Right hindlimb (tissue), 1 donor: Measurements from ENCODE around the gene SLC10A1.
"Not testable (repeated sequence)": the region's sequence is repeated elsewhere in the genome, so short reads cannot be mapped to it uniquely, and the experiment has no call there.

ENCODE experiments used
- DNase-seq: peaks from one replicate; pipeline ENCODE4 v3.0.0-alpha.2; 2018

The SLC10A1 gene

DNA sequence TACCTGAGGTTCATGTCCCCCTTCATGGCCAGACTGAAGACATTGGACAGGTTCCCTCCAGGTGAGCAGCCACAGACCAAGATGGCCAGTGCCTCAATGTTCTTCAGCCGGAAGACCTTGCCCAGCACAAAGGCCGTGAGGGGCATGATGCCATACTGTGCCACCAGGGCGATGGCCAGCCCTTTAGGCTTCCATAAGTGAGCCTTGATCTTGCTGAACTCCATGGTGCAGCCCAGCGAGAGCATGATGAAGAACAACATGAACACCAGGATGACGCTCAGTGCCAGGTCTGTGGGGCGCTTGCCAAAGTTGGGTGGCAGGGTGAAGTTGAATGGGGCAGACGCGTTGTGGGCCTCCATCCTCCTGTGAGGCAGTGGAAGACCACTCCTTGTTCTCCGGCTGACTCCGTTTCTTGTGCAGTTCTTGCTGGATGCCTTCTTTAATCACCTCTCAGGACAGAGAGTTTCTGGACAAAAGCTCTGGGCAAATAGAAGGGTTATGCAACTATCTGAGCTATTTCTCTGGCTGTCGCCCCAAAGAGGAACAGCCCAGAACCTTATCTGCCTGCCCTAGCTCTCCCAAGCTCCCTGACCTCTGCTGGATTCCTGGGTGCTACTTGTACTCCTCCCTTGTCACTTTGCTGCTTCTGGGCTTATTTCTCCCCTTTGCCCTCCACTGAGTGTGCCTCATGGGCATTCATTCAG, at the start of gene SLC10A1:
TSS of gene SLC10A1 (minus strand) at position 445 of the 704 bp plus-strand sequence. CDS start at position 359, 86 bp downstream.
- DNase-seq, result no peak

GRCh38 chr14:69845787-69846186, 48.7 kb upstream of the SLC10A1 start:
- no peak for DNase-seq

GRCh38 chr14:69845050-69845581, 48.1 kb upstream of the SLC10A1 start:
- no peak for DNase-seq

DNA sequence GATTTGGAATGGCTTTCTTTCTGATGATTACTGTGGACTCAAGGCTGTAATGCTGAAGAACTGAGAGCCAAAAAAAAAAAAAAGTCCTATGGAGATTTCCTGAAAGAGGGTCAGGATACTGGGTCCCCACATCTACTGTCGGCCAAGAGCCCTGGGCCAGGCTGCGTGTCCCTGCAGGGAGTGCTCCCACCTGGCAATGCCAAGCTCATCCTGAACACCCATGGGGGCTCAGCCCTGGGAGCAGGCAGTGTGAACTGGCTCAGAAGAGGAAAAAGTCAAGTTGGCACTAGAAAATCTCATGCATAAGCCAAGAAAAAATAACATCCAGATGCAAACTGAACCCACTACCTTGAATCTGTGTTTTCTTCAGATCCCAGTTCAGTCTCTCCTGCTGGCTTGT, 47.1 kb upstream of the SLC10A1 start:
- DNase-seq, result no peak

GRCh38 chr14:69842686-69843420, 45.8 kb upstream of the SLC10A1 start:
- DNase-seq, result no peak

DNA sequence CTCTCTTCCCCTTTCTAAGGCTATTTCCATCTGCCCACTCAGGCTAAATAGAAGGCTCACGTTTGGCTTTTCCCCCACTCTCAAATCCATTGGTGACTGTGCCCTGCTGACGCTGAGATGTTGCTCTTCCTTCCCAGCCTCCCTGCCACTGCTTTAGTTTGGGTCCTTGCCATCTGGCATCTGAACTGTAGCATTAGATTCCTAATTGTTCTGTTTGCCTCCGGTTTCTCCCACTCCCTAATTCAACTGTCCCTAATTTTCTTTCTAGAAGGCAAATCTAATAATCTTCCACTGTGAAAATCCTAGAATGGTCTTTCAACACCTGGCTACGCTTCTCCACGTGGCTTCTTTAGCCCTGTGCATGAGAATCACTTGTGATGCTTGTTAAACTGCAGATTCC, 44.6 kb upstream of the SLC10A1 start:
- DNase-seq, result no peak

GRCh38 chr14:69839661-69840060, 42.6 kb upstream of the SLC10A1 start:
- no peak for DNase-seq

DNA sequence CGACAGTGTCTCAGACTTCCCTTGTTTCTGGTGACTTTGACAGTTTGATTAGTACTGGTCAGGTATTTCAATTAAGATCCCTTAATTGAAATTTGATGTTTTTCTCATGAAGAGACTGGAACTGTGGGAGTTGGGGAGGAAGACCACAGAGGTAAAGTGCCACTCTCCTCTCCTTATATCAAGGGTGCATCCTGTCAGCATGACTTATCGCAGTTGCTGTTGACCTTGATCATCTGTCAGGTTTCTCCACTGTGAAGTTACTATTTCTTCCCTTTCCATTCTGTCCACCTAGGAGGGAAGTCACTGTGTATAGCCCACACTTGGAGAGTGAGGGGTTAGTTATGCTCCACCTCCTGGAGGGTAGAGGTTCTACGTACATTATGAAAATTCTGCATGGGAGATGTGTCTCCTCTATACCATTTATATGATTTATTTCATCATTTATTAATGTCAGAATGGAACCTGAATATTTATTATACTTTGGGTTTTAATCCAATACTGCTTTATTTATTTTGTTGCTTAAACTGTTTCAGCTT, 41.9 kb upstream of the SLC10A1 start:
- DNase-seq, result no peak

- DNase-seq, result no peak
Measured at GRCh38 chr14:69828879-69829278, 31.8 kb upstream of the SLC10A1 start.

DNA sequence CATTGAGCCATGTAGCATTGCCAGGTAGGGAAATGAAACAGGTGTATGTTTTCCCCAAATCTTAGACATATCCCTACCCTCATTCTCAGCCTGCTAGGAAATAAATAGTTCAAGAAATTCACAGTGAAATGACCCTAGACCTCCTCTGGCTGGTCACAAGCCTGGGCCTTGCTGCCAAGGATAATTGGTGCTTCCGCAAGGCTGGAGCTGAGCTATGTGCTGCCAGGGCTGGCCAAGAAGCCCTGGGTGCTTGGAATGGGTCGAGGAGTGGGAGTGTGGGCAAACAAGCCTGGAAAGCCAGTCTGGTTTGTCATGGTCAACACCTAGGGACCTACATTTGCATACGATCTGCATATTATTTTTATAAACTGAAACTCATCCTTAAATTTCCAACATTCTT, 31.3 kb upstream of the SLC10A1 start:
- DNase-seq, result no peak

GRCh38 chr14:69827560-69827959, 30.5 kb upstream of the SLC10A1 start:
- DNase-seq, result no peak

DNA sequence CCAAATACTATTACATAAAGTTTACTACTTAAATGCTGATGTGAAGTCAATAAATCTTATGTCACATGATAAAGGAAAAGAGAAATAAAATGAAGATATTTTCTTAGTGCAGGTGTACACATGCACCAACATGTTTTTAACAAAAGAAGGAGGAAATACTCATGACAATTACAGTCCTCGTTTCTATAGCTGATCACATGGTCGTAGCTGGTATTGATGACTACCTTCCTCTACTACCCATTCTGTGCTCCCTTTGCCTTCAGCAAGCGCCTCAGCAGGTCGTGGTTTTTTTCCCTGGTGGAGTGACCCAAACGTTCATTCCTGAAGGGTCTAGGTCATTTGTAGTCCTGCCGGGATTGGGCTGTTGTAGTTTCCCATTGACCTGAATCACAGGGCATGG, 25.4 kb upstream of the SLC10A1 start:
- DNase-seq, result no peak

GRCh38 chr14:69820991-69821390, 23.9 kb upstream of the SLC10A1 start:
- DNase-seq, result no peak

DNA sequence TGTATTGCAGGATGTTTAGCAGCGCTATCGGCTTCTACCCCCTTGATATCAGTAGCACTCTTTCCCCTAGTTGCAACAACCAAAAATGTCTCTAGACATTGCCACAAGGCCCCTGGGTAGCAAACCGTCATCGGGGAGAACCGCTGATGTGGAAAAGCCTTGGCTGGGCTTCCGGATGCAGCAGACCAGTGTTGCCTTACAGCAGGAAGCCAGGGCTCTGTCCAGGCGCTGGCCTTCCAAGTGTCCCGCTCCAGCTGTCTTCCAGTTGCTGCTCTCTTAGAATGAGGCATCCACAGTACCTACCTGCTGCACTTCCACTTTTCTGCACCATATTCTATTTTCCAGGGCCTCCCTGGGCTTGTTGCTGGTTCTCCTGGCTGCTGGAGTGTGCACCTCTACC, 22.6 kb upstream of the SLC10A1 start:
- no peak for DNase-seq

GRCh38 chr14:69818758-69819191, 21.7 kb upstream of the SLC10A1 start:
- peak; percentile 49 for DNase-seq

DNA sequence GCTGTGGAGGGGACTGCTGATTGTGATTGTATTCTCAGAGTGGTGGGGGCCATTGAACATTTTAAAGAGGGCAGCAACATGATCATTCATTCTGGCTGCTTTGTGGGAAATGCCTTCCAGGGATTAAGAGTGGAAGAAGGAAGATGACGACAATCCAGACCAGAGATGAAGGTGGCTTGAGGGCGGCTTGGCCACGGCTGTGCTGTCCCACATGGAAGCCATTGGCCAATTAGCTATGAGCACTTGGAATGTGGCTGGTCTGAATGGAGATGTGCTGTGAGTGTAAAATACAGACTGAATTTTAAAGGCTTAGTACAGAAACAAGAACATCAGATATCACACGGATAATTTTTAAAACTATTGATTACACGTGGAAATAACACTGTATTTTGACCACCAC, 19.2 kb upstream of the SLC10A1 start:
- DNase-seq, result no peak

GRCh38 chr14:69815556-69815955, 18.5 kb upstream of the SLC10A1 start:
- DNase-seq, result no peak

GRCh38 chr14:69814397-69814796, 17.4 kb upstream of the SLC10A1 start:
- DNase-seq, result no peak

- not testable (repeated sequence) for DNase-seq
Measured at GRCh38 chr14:69813346-69813745, 16.3 kb upstream of the SLC10A1 start.

DNA sequence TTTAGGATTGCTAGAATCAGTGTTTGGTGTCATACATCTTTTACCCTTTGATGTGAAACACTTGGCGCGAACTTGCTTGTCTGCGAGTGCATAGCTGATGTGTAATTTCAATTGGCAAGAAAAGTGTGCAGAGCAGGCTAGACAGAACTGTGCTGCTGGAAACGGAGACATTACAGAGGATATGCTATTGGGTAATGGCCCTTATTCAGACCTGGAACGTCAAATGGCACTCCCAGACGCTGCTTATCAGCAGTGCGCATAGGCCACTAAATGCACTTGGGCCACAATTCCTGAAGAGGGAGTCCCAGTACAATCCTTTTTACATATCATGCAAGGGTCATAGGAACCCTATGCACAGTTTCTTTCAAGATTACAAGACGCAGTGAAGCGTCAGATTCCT, 15.7 kb upstream of the SLC10A1 start:
- DNase-seq, result no peak

DNA sequence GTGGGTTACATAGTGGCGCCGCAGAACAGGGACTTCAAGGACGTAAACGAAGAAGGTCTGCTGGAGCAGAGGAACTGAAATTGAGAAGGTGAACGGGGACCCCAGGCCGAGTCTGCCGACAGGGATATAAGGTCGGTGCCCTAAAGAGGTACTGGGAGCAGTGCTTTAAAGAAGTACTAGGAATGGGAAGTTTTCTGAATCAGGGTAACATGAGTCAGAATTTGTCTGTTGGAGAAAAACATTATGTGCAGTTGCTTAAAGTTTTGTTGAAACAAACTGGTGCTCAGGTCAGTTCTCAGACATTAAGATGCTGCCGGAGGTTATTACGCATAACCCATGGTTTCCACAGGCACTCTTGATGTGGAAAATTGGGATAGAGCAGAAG, 14.8 kb upstream of the SLC10A1 start:
- no peak for DNase-seq

DNA sequence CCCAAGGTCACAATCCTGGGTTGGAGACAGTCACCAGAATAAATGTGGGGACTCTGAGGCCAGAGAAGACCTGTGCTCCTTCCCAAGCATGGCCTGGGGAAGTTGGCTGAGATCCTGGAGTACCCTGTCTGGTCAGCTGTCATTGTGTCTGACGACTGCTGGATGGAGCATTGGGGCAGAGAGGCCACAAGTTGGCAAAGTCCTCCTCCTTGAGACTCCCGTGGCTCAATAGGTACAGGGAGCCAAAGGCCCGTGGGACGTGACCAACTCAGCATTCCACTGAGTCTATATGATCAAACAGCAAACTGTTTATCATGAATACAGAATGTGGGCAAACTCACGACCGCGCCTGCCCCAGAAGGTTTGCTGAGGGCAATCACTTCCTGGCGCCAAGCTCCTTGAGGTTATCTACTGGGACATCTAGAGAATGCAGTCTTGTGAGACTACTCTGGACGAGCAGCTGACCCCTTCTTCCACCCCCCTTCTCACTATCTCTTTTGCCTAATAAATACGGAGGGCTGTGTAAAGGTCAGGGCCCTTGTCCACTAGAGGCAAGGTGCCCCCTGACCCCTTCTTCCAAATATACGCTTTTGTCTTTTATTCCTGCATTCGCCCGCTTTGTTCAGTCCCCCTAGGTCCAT, 14.3 kb upstream of the SLC10A1 start:
- DNase-seq, result no peak
